ENCODE measurements around the gene DNAJA2. TPM values are rescaled to one million over a fixed set of nuclear protein-coding genes. Genes with fewer than 3 reads are reported as not detected.

DNAJA2 gene
- total and polyA plus RNA-seq, 2 of the 8 experiments (the other 6 are each of a cell fraction or from before 2014, with no cell fraction given), result 9.4 to 93.8 TPM

DNA sequence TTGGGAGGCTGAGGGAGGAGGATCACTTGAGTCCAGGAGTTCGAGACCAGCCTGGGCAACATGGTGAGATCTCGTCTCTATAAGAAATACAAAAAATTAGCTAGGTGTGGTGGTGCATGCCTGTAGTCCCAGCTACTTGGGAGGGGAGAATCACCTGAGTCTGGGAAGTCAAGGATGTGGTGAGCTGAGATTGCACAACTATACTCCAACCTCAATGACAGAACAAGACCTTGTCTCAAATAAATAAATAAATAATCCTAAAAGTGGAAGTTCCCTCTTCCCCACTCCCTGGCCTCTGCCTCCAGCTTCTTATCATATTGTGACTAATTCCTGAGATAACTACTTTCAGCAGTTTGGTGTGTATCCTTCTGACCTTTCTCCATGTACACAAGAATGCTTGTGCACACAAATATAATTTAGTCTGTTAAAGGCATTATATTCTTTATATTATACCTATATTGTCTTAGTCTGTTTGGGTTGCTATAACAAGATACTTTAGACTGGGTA lies 23.5 kb upstream of the DNAJA2 start:
- 63% methylated on average over 2 of the region's 2 CpGs; no CpG with 5 or more reads in 1 of the 2 experiments for WGBS, 2 experiments (ENCODE audit: extremely low coverage in 1 of 2, insufficient coverage in 1 of 2, insufficient read length in 1 of 2, insufficient replicate concordance in 2 of 2, low coverage in 1 of 2, low lambda C conversion rate in 2 of 2, missing lambda C conversion rate in 1 of 2)
- no peak overlapping the region for H3K23ac ChIP-seq (ENCODE audit: insufficient read length)
- H2BK5ac ChIP-seq (ENCODE audit: low read depth, low read length), result no peak overlapping the region
- no peak overlapping the region for H4K91ac ChIP-seq (replicated peaks; ENCODE audit: insufficient read length, low read length)
- H3K18ac ChIP-seq (ENCODE audit: extremely low read depth, low read length), result no peak overlapping the region
- H2BK120ac ChIP-seq (replicated peaks; ENCODE audit: low read depth, low read length), result no peak overlapping the region
- no peak overlapping the region for H3K4ac ChIP-seq (replicated peaks; ENCODE audit: insufficient read length, low read depth, low read length)
- H3K79me1 ChIP-seq (ENCODE audit: low read depth, low read length), result no peaks in the 10 kb centered on the region
- H3K9me3 ChIP-seq (ENCODE audit: insufficient read depth in 2 of 2, low read depth in 1 of 2, low read length in 1 of 2), result peaks cover 0 to 8% of the 10 kb centered on the region in 2 experiments; a peak in 1 of 4 replicates
- TF ChIP-seq BCL11A (IDR thresholded peaks at IDR 0.05; ENCODE audit: low read depth in 2 of 2, low read length in 2 of 2), result no peak
- no peak for TF ChIP-seq HDAC6 (IDR thresholded peaks at IDR 0.05; ENCODE audit: low read depth, low read length)
- no peak for TF ChIP-seq RXRA (IDR thresholded peaks at IDR 0.05; ENCODE audit: insufficient read depth, low read depth, low read length)
- no peak for TF ChIP-seq TAF7 (optimal IDR thresholded peaks at IDR 0.05; ENCODE audit: borderline replicate concordance, low read depth, low read length)
- no peak for TF ChIP-seq SUZ12 (IDR thresholded peaks at IDR 0.05; ENCODE audit: low read length)
- no peaks in the 10 kb centered on the region for H4K20me1 ChIP-seq (replicated peaks in 1 of 2; ENCODE audit: control insufficient read depth in 1 of 2, insufficient read depth in 2 of 2, low read length in 2 of 2)
- H3K56ac ChIP-seq (replicated peaks; ENCODE audit: insufficient read length, low read depth, low read length), result no peak overlapping the region
- POLR2A ChIA-PET (ENCODE audit: partially characterized antibody), result interaction anchor here (2.0 kb wide), 1 partner anchor 24 kb away, joined by 5 read pairs; the partner anchor contains the start of gene DNAJA2
- H2BK12ac ChIP-seq (ENCODE audit: low read depth, low read length), result no peak overlapping the region
- H2BK20ac ChIP-seq (ENCODE audit: low read length), result no peak overlapping the region
- H2BK15ac ChIP-seq (ENCODE audit: low read length), result no peak overlapping the region
- no peak overlapping the region for H3K14ac ChIP-seq (ENCODE audit: insufficient read length)
- H3K4me2 ChIP-seq (ENCODE audit: insufficient read depth in 1 of 2, low read depth in 2 of 2, low read length in 2 of 2), result no peak overlapping the region
- H3K27me3 ChIP-seq (replicated peaks in 1 of 4; ENCODE audit: control insufficient read depth in 3 of 4, extremely low read depth in 1 of 4, insufficient read depth in 3 of 4, low read length in 3 of 4), result no peaks in the 10 kb centered on the region
- H3K4me1 ChIP-seq (replicated peaks in 1 of 4; ENCODE audit: control insufficient read depth in 3 of 4, insufficient read depth in 4 of 4, low read length in 3 of 4), result 0 out of 7 replicates have a peak, but pooled peaks cover 0 to 4% (median 0%) of the 10 kb centered on the region in 4 experiments
- no peak overlapping the region for H4K5ac ChIP-seq (ENCODE audit: insufficient read length, low read depth, low read length)
- no peak overlapping the region for H2AFZ ChIP-seq (ENCODE audit: low read length)
- H3K9ac ChIP-seq (replicated peaks in 1 of 4; ENCODE audit: extremely low read depth in 1 of 4, low read depth in 3 of 4, low read length in 3 of 4), result no peak overlapping the region
- no peak overlapping the region for H2AK5ac ChIP-seq (ENCODE audit: low read depth, low read length)
- CTCF ChIA-PET (ENCODE audit: partially characterized antibody), result no interaction called here
- H3K4me3 ChIP-seq (ENCODE audit: extremely low read depth in 1 of 4, insufficient read depth in 2 of 4, low read depth in 3 of 4, low read length in 4 of 4), result no peak overlapping the region
- no peaks in the 10 kb centered on the region for H3K36me3 ChIP-seq (ENCODE audit: control insufficient read depth in 2 of 4, insufficient read depth in 4 of 4, low read length in 3 of 4)
- H4K8ac ChIP-seq (ENCODE audit: extremely low read depth, insufficient read depth, low read length), result no peak overlapping the region
- no peak overlapping the region for H3K27ac ChIP-seq (ENCODE audit: low read depth, low read length)
- H3K23me2 ChIP-seq (ENCODE audit: low read depth, low read length), result no peaks in the 10 kb centered on the region
- H3K79me2 ChIP-seq (ENCODE audit: control insufficient read depth in 1 of 2, insufficient read depth in 2 of 2, low read length in 2 of 2), result no peaks in the 10 kb centered on the region
- FAIRE-seq (no peak), DNase-seq (ENCODE audit: low read depth in 1 of 2, low spot score in 2 of 2) (no peak)

Measured in H1 (cell line).